ENCODE results near the gene ANKRD26. TPM values are rescaled to one million over a fixed set of nuclear protein-coding genes. Genes with fewer than 3 reads are reported as not detected.

ANKRD26 gene
- total RNA-seq = 1 to 10 TPM; 6.5 to 6.7 TPM

DNA sequence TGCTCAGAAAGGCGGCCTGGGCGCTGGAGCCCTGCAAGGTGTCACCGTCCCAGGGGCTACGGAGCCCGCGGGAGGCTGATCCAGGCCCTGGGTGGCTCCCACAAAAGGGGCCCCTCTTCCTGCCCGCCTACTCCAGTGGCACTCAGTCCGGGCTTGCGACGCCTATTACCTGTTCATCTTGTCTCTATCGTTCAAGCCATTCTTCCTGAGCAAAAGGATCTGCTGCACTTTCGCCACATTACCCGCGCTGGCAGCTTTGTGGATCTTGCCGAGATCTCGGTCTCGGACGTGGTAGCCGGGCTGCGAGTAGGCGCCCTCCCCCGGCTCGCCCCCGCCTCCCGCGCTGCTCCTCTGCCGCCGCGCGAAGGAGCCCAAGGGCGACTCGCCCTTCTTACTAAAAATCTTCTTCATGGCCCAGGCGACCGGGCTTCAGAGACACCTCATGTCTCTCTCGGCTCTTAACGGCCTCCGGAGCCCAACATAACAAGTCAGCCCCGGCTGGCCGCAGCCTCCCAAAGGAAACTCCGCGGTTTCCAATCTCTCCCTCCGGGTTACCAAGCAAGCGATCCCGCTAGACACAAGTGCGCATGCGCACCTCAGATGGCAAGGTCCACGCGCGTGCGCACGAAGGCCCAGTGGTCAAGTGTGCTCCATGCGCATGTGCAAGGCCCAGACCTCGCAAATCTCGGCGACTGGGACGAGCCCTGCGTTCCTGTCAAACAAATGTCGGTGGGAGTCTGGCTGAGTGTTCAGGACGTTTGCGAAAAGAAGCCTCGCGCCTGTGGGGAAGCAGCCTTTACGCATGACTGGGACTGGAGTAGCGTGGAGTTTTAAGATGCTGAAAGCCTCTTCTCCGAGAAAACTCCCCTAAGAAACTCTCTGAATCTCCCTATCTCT is at the start of gene ANKRD26:
ANKRD26 (minus strand) TSS at position 579 of the 897 bp plus-strand sequence; CDS start at position 411, 168 bp downstream.

Small RNA genes lying within 50 kb of the gene (small RNA-seq; reads per million reads assigned to genes)
- gene RNU6-490P = 0.26 to 2.2 reads per million in 2 donors

Other genes with a start within 250 kb of the ANKRD26 start
- 10 to 100 TPM; 72.3 to 74.0 TPM for gene ABI1, start 239.5 kb downstream of the ANKRD26 start, total RNA-seq
- gene YME1L1, start 53.9 kb upstream of the ANKRD26 start, total RNA-seq = 100 to 1,000 TPM in 1 of 2 donors, 10 to 100 TPM in 1; 95.3 to 126 TPM
- gene MASTL, start 54.9 kb upstream of the ANKRD26 start, total RNA-seq = 10 to 100 TPM; 38.2 to 62.6 TPM
- 10 to 100 TPM; 34.0 to 34.4 TPM for gene ACBD5, start 140.3 kb upstream of the ANKRD26 start, total RNA-seq